Measurements from ENCODE around the gene BEST3.

The BEST3 gene

GRCh38 chr12:69698769-69699540, at the start of gene BEST3:
Gene BEST3 (minus strand): TSS chr12:69699303. CDS start chr12:69697798, 1,505 bp downstream.
- DNase-seq (ENCODE audit: low read depth, low spot score): no peak

GRCh38 chr12:69744109-69744508, 45.0 kb upstream of the BEST3 start:
- DNase-seq (ENCODE audit: low read depth, low spot score): no peak

- peak; percentile 62 for DNase-seq (ENCODE audit: low read depth, low spot score)
Observed at GRCh38 chr12:69739287-69740191, 40.4 kb upstream of the BEST3 start.

DNA sequence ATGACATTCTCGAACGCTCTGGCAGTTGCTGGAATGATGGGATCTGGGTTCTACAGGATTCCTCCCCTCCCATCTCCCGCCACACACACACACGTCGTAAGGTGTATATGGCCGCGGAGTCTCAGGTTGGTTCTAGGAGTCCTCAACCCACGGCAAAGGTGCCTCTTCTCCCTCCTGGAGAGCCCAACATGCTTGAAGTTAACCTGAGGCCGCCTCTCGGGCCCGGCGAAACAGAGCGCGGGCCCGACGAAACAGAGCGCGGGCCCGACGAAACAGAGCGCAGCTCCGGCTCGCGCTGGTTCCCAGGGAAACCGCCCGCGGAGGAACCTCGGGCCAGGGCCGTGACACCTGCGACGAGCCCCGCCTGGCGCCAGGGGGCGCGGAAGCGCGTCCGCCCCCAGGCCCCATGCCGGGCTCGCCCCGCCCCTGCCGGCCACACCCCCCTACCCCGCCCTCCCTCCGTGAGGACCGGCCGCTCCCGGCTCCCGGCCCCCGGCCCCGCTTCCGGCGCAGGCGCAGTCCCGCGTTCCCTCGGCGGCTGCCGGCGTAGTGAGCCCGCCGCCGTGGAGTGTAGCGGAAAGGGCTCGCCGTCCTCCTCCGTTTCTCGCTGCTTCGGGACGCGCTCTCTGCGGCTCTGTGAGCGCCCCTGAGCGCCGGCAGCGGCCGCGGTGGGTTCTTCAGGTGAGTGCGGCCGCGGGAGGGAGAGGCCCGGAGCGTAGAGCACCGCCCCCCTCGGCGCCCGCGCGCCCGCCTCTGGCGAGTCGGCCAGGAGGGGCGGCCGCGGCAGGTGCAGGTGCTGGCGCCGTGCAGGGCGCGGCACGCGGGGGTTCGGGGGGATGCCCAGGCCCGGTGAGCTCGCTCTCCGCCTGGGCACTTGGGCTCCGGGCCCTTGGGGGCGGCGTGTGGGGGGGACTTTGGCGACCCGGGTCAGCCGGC, 39.5 kb upstream of the BEST3 start, which contains the start of gene RAB3IP:
TSS of gene RAB3IP (plus strand) at position 510 of the 936 bp plus-strand sequence. CDS start 16,549 bp downstream, outside the sequence.
- peak; percentile 87 for DNase-seq (ENCODE audit: low read depth, low spot score)

DNA sequence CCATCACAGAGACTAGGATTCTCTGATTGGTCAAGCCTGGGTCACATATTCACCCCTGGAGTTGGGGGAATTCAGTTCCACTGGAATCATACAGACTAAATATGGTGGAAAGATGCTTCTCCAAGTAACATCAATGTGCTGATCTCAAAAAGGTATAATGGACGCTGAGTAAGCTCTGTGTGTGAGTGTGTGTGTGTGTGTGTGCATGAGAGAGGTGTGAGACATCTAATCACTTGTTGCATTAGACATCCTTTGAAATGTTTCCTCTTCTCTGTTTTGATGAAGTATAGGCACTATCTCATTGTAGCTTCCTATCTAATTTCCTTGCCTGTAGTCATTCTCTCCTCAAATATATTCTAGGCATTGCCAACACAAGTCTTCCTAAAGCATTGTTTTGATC, 34.5 kb upstream of the BEST3 start:
- no peak for DNase-seq (ENCODE audit: low read depth, low spot score)

DNA sequence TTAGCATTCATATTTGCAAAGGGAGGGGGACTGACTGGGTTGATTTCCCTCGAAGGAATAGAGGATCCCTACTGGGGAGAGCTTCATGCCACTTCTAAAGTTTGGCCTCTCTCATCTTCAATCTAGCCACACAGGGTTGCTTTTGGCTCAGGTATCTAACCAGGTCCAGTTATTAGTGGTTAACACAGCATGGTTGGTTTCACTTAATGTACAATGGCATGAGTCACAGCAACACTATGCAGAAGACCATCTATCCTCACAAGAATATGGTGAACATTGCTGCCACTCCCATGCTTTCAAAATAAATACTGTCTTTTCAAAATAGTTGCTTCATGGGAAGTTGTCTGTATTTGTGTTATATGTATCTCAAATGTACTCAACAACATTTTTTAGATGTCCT, 33.0 kb upstream of the BEST3 start:
- no peak for DNase-seq (ENCODE audit: low read depth, low spot score)

GRCh38 chr12:69726922-69727321, 27.8 kb upstream of the BEST3 start:
- no peak for DNase-seq (ENCODE audit: low read depth, low spot score)

DNA sequence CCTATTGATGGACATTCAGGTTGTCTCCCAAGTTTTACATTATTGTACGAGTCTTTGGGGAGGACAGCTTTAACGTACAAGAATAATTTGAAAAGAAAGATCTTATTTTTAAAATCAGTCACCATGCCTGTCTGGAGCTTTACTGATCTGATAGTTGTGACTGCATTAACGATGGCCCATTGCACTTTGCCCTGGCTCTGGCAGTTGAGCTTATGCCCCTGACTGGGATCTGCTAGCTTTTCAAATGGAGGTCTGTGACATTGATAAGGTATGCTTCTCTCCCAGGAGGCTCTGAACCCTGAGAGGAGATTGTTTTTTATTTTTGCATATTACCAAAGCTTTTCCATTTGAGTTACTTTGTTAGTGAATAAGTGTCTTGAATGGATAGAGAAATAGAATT, 21.6 kb upstream of the BEST3 start:
- DNase-seq (ENCODE audit: low read depth, low spot score): no peak

- no peak for DNase-seq (ENCODE audit: low read depth, low spot score)
Observed at GRCh38 chr12:69719336-69720316, 20.5 kb upstream of the BEST3 start.

- no peak for DNase-seq (ENCODE audit: low read depth, low spot score)
Observed at GRCh38 chr12:69714542-69714941, 15.4 kb upstream of the BEST3 start.

DNA sequence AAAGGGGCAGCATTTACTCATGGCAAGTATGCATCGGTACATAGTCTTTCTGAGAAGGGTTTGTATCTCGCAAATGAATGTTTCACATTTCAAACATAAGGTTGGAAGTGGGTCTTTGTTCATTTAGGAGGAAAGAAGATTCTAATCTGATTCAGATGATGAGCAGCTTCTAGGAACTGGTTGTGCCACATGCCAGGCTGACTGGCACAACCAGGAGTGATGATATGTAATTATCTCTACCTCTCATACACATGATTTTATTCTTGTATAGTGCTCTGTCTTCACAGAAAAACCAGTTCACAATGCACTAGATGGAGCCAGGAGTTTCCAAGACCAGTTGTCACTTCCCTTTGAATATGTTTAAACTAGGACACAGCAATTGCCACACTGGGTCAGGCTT, 13.7 kb upstream of the BEST3 start:
- DNase-seq (ENCODE audit: low read depth, low spot score): no peak

GRCh38 chr12:69708649-69709048, 9.5 kb upstream of the BEST3 start:
- no peak for DNase-seq (ENCODE audit: low read depth, low spot score)

- DNase-seq (ENCODE audit: low read depth, low spot score): no peak
Observed at GRCh38 chr12:69704357-69704756, 5.3 kb upstream of the BEST3 start.

DNA sequence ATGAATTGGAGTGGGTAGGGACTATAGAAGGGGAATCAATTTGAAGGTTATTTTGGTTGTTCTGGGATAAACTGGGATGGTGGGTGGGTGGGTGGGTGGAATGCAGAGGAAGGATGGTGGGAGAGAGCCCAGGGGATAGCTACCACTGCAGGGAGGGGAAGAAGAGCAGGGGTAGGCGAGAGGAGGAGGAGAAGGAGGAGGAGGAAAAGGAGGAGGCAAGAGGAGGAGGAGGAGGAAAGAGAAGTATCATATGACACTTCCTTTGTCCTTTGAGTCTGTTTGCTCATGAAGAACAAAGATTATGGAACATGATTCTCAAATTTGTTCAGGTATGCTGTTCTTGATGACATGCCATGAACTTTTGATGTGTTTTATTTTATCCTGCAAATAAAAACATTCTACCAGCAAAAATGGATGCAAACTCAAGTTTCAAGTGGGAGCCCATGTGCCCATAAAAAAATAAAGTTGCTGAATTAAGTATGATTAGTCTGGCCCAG, 4.1 kb upstream of the BEST3 start:
- no peak for DNase-seq (ENCODE audit: low read depth, low spot score)

- DNase-seq (ENCODE audit: low read depth, low spot score): no peak
Observed at GRCh38 chr12:69701826-69702225, 2.7 kb upstream of the BEST3 start.

DNA sequence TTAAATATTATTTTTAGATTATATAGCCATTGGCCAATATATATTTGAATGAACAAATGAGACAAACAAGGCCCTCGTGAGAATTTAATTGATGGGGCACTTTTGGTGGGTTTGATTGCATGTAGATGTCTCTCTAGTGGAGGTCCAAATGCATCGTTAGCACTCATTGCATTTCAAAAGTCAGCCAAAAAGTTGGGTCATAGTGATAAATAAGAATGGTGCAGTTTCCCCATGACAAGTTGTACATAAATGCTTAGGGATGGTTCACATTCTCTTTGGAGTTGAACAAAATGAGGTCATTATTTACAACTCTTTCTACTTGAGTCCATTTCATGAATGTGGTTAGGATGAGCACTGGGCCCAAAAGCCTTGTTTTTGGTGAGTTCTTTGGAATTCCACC, 1.0 kb downstream of the BEST3 start:
- DNase-seq (ENCODE audit: low read depth, low spot score): no peak

GRCh38 chr12:69694123-69694522, 5.0 kb downstream of the BEST3 start:
- DNase-seq (ENCODE audit: low read depth, low spot score): no peak

DNA sequence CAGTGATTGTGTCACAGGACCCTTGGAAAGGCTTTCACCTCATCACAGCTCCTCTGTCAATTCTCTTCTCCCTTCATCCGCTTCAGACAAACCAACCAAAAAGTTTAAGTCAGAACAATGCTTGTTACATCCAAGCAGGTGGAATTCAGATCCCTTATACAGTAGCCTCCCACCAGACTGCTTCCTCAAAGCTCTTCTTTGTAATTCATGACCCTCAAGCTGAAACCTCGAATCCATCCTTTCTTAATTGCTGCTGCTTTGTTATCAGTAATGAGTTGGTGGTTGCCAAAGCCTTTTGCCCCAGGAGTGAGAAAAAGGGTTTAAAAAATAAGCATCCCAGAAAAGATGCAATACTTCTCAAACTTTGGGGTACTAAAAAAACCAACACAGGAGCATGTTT, 9.5 kb downstream of the BEST3 start:
- DNase-seq (ENCODE audit: low read depth, low spot score): peak; percentile 27

DNA sequence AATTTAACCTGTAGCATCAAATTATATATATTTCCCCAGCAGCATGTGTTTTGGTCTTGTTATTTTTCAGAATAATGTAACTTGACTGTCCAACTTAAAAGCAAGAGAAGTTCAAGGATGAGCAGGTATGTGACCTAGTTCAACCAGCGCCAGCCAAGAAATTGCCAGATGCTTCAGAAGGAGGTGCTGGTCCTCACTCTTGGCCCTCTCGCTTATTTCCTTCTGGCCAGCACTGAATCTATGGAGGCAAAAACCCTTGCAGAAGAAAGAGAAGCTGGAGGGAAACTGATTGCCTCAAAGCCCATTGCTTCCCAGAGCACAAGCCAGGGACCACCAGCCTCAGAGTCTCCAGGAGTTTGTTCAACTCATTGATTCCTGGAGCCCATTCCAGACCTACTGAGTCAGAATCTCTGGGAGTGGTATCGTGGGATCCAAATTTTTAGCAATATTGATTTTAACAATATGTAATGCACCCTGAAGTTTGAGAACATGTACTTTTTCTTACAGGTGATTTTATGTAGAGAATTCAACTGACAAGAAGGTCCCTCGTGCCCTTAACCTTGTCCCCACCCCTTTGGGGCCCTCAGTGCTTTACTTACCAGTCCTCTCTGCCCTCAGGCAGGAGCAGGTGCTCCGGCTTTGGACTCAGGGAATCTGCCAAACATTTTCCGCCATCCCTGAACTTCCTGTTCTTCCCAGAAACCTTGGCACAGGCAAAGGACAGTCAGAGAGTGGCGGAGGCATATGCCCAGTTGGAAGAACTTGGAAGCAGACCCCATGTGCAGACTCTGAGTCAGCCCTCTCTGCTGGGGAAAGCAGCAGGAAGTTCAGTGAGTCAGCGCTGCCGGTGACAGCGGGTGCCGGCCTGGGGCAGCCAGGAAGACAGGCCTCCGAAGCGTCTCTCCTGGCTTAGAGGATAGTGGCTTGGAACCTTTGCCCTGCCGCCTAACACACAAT, 10.4 kb downstream of the BEST3 start:
- peak; percentile 88 for DNase-seq (ENCODE audit: low read depth, low spot score)
